Measurements from ENCODE around the gene NDRG4. TPM values are rescaled to one million over a fixed set of nuclear protein-coding genes. Genes with fewer than 3 reads are reported as not detected.

NDRG4 gene
- total RNA-seq, 2 donors from 2014 or later: 81.9 to 95.9 TPM

GRCh38 chr16:58451265-58451689 is 48.7 kb upstream of the NDRG4 start:
- Mint-ChIP-seq H3K27me3 (ENCODE audit: insufficient read depth) (peaks cover 27% of the 10 kb centered on the region), H3K9me3 (no peaks in the 10 kb centered on the region), H3K36me3 (ENCODE audit: low read depth) (no peaks in the 10 kb centered on the region), H3K4me1 (peaks cover 13% of the 10 kb centered on the region), H3K27ac (no peak overlapping the region), H3K4me3 (no peak overlapping the region)
- no peak for DNase-seq
- TF ChIP-seq CTCF (conservative IDR thresholded peaks at IDR 0.05): no peak
- H3K27ac ChIP-seq (ENCODE audit: low read depth, low read length): no peak overlapping the region
- H3K4me1 ChIP-seq (ENCODE audit: control insufficient read depth, insufficient read depth, low read length): peaks cover 5% of the 10 kb centered on the region
- H3K4me3 ChIP-seq (ENCODE audit: low read length): no peak overlapping the region
- no peaks in the 10 kb centered on the region for H3K27me3 ChIP-seq (ENCODE audit: control insufficient read depth, insufficient read depth, low read length, poor library complexity, severe bottlenecking)
- 77 to 91% methylated on average over 2 to 3 of the region's 3 CpGs for WGBS, 2 experiments (ENCODE audit: insufficient coverage in 1 of 2, insufficient read length in 1 of 2)
- no peak overlapping the region for H3K9ac ChIP-seq (ENCODE audit: extremely low read depth, low read length, poor library complexity, severe bottlenecking)
- H3K36me3 ChIP-seq (ENCODE audit: control insufficient read depth, insufficient read depth, low read length): no peaks in the 10 kb centered on the region
- no peaks in the 10 kb centered on the region for H3K9me3 ChIP-seq (ENCODE audit: control insufficient read depth, low read length)

GRCh38 chr16:58451945-58452401 is 48.0 kb upstream of the NDRG4 start:
- peaks cover 18% of the 10 kb centered on the region for H3K4me1 Mint-ChIP-seq
- H3K27ac Mint-ChIP-seq: no peak overlapping the region
- H3K27ac ChIP-seq (ENCODE audit: low read depth, low read length): no peak overlapping the region

GRCh38 chr16:58452640-58453039 is 47.3 kb upstream of the NDRG4 start:
- 97 to 100% methylated on average over 3 of the region's 3 CpGs for WGBS, 2 experiments (ENCODE audit: insufficient coverage in 1 of 2, insufficient read length in 1 of 2)
- no peak for DNase-seq
- no peak overlapping the region for H3K9ac ChIP-seq (ENCODE audit: extremely low read depth, low read length, poor library complexity, severe bottlenecking)
- Mint-ChIP-seq H3K27me3 (ENCODE audit: insufficient read depth) (peaks cover 26% of the 10 kb centered on the region), H3K4me1 (peaks cover 18% of the 10 kb centered on the region), H3K9me3 (no peaks in the 10 kb centered on the region), H3K27ac (no peak overlapping the region), H3K4me3 (no peak overlapping the region), H3K36me3 (ENCODE audit: low read depth) (no peaks in the 10 kb centered on the region)
- H3K36me3 ChIP-seq (ENCODE audit: control insufficient read depth, insufficient read depth, low read length): no peaks in the 10 kb centered on the region
- peaks cover 8% of the 10 kb centered on the region for H3K4me1 ChIP-seq (ENCODE audit: control insufficient read depth, insufficient read depth, low read length)
- H3K4me3 ChIP-seq (ENCODE audit: low read length): no peak overlapping the region
- TF ChIP-seq CTCF (conservative IDR thresholded peaks at IDR 0.05): no peak
- H3K27ac ChIP-seq (ENCODE audit: low read depth, low read length): no peak overlapping the region
- no peaks in the 10 kb centered on the region for H3K9me3 ChIP-seq (ENCODE audit: control insufficient read depth, low read length)
- no peaks in the 10 kb centered on the region for H3K27me3 ChIP-seq (ENCODE audit: control insufficient read depth, insufficient read depth, low read length, poor library complexity, severe bottlenecking)

More at GRCh38 chr16:58451945-58452401, 48.0 kb upstream of the NDRG4 start:
- peaks cover 27% of the 10 kb centered on the region for H3K27me3 Mint-ChIP-seq (ENCODE audit: insufficient read depth)
- H3K36me3 Mint-ChIP-seq (ENCODE audit: low read depth): no peaks in the 10 kb centered on the region
- TF ChIP-seq CTCF (conservative IDR thresholded peaks at IDR 0.05): peak; percentile 40
- H3K4me3 Mint-ChIP-seq: no peak overlapping the region
- peaks cover 8% of the 10 kb centered on the region for H3K4me1 ChIP-seq (ENCODE audit: control insufficient read depth, insufficient read depth, low read length)
- H3K9me3 ChIP-seq (ENCODE audit: control insufficient read depth, low read length): no peaks in the 10 kb centered on the region
- H3K36me3 ChIP-seq (ENCODE audit: control insufficient read depth, insufficient read depth, low read length): no peaks in the 10 kb centered on the region
- H3K27me3 ChIP-seq (ENCODE audit: control insufficient read depth, insufficient read depth, low read length, poor library complexity, severe bottlenecking): no peaks in the 10 kb centered on the region
- H3K4me3 ChIP-seq (ENCODE audit: low read length): no peak overlapping the region
- H3K9me3 Mint-ChIP-seq: no peaks in the 10 kb centered on the region
- no peak overlapping the region for H3K9ac ChIP-seq (ENCODE audit: extremely low read depth, low read length, poor library complexity, severe bottlenecking)
- 90 to 100% methylated on average over 1 of the region's 1 CpG for WGBS, 2 experiments (ENCODE audit: insufficient coverage in 1 of 2, insufficient read length in 1 of 2)
- DNase-seq: no peak
